RWPE2 (cell line): ENCODE results near the gene GMEB1.
"Not testable (repeated sequence)": the region's sequence is repeated elsewhere in the genome, so short reads cannot be mapped to it uniquely, and the experiment has no call there.

Source experiments
- ATAC-seq: fragments of 200-7000 bp; cut with Tn5 transposase; 3 replicates; pipeline ENCODE4 v1.9.1; 2021; ENCODE audit warnings: low read depth
- DNase-seq: peaks from one replicate; pipeline ENCODE4 v3.0.0-alpha.2; 2020; ENCODE audit warnings: low spot score
- H3K27ac ChIP-seq: fragments of 450-650 bp; 2 replicates; pipeline ENCODE4 v1.5.1; 2017; ENCODE audit warnings: mild to moderate bottlenecking; ENCODE audit not compliant: poor library complexity, severe bottlenecking
- H3K27me3 ChIP-seq: fragments of 250-450 bp; sonication (Bioruptor Pico); 2 replicates; pipeline ENCODE4 v1.5.1; 2021; ENCODE audit warnings: mild to moderate bottlenecking, moderate library complexity; ENCODE audit not compliant: insufficient read depth, poor library complexity, severe bottlenecking
- H3K36me3 ChIP-seq: fragments of 250-450 bp; sonication (Bioruptor Pico); 2 replicates; pipeline ENCODE4 v1.5.1; 2020; ENCODE audit warnings: low read depth, mild to moderate bottlenecking, moderate library complexity
- H3K4me1 ChIP-seq: fragments of 250-450 bp; sonication (Bioruptor Pico); 2 replicates; pipeline ENCODE4 v1.5.1; 2021; ENCODE audit warnings: mild to moderate bottlenecking, moderate library complexity; ENCODE audit not compliant: insufficient read depth, poor library complexity, severe bottlenecking
- H3K4me3 ChIP-seq: fragments of 250-450 bp; sonication (Bioruptor Pico); 2 replicates; pipeline ENCODE4 v1.5.1; 2021; ENCODE audit warnings: mild to moderate bottlenecking, moderate library complexity; ENCODE audit not compliant: severe bottlenecking
- H3K9me3 ChIP-seq: fragments of 250-450 bp; sonication (Bioruptor Pico); 2 replicates; pipeline ENCODE4 v1.5.1; 2021; ENCODE audit warnings: mild to moderate bottlenecking, moderate library complexity; ENCODE audit not compliant: severe bottlenecking
- CTCF ChIP-seq: fragments of 450-650 bp; IDR thresholded peaks from one replicate; pipeline ENCODE4 v1.5.1; 2017; ENCODE audit warnings: mild to moderate bottlenecking, moderate library complexity; ENCODE audit not compliant: poor library complexity, severe bottlenecking

GMEB1 gene

GRCh38 chr1:28642056-28642846 lies 26.3 kb upstream of the GMEB1 start:
- H3K4me3 ChIP-seq, result peak overlapping the region; percentile 64
- peak; percentile 48 for ATAC-seq
- H3K36me3 ChIP-seq, result peaks cover 6% of the 10 kb centered on the region
- H3K9me3 ChIP-seq, result no peaks in the 10 kb centered on the region
- TF ChIP-seq CTCF, result no peak
- DNase-seq, result no peak
- H3K4me1 ChIP-seq, result peaks cover 3% of the 10 kb centered on the region
- peak overlapping the region; percentile 84 for H3K27ac ChIP-seq
- H3K27me3 ChIP-seq, result no peaks in the 10 kb centered on the region

DNA sequence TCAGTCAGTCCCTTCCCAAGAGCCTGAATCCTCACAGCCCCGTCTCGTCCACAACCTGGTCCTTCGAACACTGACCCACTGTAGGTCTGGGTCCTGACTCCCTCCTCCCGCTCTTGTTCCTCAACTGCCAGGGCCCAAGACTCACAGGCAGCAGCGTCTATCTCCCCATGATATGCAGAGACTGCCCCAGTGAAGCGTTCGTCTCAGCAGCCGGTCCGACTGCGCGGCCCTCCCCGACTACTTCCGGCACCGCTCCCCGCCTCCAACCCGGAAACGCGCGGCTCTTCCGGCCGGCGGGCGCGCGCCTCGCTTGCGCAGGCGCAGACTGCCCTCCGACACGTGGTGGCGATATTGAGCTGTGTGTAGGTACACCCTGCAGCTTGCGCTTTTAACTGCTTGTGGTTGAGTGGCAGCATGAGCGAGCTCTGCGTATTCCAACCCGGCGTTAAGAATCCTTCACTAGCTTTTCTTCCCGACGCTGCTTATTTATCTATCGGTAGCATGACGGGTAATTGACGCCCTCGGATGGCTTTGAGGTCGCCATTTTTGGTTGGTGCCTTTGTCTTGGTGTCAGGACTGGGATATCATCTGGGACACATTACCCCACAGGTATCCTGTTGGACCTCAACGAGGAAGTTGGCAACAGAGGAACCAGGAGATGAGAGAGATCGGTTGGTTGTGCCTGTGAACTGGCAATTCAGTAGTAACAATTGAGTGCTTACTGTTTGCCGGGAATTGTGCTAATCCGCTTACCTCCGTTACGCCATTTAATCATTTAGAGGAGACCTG lies 25.5 kb upstream of the GMEB1 start, which contains the start of gene TAF12:
Gene TAF12, minus strand, starts transcription at position 221 of the 789 bp plus-strand sequence. CDS start 20,986 bp downstream, outside the sequence.
- Histone ChIP-seq H3K36me3 (peaks cover 6% of the 10 kb centered on the region), H3K4me3 (peak within 1 kb of the TSS; percentile 64), H3K27me3 (no peaks in the 10 kb centered on the region), H3K27ac (peak within 1 kb of the TSS; percentile 84), H3K4me1 (peaks cover 3% of the 10 kb centered on the region), H3K9me3 (no peaks in the 10 kb centered on the region)
- peak; percentile 48 for TF ChIP-seq CTCF
- peak; percentile 87 for DNase-seq
- ATAC-seq, result peak; percentile 88

DNA sequence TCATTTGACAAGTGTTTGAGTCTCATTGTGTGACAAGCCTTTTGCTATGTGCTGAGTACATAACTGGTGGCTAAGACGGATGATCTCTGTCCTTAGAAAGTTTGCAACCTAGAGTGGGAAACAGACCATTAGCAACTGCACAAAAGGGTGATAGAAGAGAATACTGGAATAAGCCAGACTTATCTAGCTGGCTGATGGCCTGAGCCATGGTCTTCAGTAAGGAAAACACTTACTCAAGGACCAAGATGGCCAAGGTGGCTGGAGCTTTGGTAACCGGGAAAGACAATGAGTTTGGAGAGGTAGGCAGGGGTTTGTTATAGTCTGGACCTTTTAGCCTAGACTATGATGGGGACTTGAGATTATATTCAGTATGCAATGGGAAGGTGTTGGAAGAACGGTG lies 24.1 kb upstream of the GMEB1 start:
- H3K4me3 ChIP-seq, result no peak overlapping the region
- no peaks in the 10 kb centered on the region for H3K27me3 ChIP-seq
- TF ChIP-seq CTCF, result no peak
- peaks cover 6% of the 10 kb centered on the region for H3K36me3 ChIP-seq
- H3K27ac ChIP-seq, result peak overlapping the region; percentile 84
- H3K4me1 ChIP-seq, result peaks cover 10% of the 10 kb centered on the region
- DNase-seq, result no peak
- ATAC-seq, result no peak
- H3K9me3 ChIP-seq, result no peaks in the 10 kb centered on the region

DNA sequence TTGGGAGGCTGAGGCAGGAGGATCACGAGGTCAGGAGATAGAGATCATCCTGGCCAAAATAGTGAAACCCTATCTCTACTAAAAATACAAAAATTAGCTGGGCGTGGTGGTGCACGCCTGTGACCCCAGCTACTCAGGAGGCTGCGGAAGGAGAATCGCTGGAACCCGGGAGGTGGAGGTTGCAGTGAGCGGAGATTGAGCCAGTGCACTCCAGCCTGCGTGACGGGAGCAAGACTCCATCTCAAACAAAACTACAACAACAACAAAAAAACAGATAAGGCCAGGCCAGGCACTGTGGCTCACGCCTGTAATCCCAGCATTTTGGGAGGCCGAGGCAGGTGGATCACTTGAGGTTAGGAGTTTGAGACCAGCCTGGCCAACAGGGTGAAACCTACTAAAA lies 23.2 kb upstream of the GMEB1 start:
- H3K36me3 ChIP-seq, H3K27me3 ChIP-seq, DNase-seq, ATAC-seq, H3K9me3 ChIP-seq, H3K27ac ChIP-seq, H3K4me3 ChIP-seq: not testable (repeated sequence)
- peaks cover 12% of the 10 kb centered on the region for H3K4me1 ChIP-seq

- Histone ChIP-seq H3K27me3 (no peaks in the 10 kb centered on the region), H3K4me3 (no peak overlapping the region), H3K4me1 (peaks cover 12% of the 10 kb centered on the region), H3K36me3 (no peaks in the 10 kb centered on the region), H3K9me3 (no peaks in the 10 kb centered on the region), H3K27ac (no peak overlapping the region)
- ATAC-seq (no peak), DNase-seq (no peak)
- no peak for TF ChIP-seq CTCF
Observed at GRCh38 chr1:28646040-28646439, 22.5 kb upstream of the GMEB1 start.
